Hepatic stellate cell (primary cell): Measurements from ENCODE around the gene PJA2.

ENCODE experiments used
- DNase-seq: peaks from one replicate; pipeline ENCODE4 v3.0.0; 2011; ENCODE audit warnings: low spot score

PJA2 gene

DNA sequence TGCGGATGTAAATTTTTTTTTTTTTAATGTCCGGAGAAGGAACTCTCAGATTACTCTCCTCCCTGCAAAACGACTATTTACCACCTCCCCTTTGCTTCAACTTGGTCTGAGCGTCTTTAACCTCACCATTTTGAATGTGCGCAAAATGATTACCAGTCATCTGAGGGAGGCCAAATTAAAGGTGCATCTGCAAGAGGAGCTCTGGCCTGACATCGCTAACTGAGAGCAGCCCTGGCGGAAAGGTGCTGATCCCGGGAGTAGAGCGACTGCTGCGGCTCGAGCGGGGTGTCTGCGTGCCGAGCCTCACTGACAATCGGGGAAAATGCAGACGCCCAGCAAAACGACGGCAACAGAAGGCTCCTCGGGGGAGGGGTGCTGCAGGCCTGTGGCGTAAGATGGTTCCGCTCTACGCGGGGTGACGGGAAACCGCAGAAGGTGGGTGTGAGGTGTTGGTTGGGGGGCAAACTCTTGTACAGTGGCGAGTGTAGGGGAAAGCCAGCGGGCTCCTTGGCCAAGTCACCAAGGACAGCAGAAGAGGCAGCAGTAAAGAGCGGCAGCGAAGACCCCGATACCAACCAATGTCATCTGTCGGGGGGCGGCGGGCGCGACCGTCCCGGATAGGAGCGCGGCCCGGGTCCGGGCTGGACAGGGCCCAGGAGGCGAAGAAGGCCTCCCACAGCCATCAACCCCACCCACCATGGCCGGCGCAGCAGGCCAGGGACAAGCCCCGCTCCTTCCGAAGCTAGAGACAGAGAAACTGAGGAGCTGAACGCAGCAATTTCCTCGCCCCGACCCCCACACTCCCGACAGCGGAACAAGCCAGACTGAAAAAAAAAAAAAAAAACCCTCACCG is 557 bp downstream of the PJA2 start:
- peak; percentile 58 for DNase-seq

DNA sequence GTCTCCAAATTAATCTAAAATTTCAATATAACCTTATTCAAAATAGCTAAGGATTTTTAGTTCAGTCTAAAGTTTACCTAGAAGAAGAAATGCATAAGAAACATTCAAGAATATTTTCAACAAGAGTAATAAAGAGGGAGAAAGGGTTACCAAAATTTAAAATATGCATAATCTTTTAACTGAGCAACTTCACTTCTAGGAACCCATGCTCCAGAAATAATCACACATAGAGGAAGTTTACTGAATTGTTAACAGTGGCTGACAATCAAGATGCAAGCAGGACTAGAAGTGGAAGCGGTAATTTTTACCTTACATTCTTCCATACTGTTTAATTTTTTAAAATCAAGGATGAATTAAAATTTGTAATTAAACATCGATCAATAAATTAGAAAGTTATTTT is 1.9 kb downstream of the PJA2 start:
- DNase-seq: no peak

DNA sequence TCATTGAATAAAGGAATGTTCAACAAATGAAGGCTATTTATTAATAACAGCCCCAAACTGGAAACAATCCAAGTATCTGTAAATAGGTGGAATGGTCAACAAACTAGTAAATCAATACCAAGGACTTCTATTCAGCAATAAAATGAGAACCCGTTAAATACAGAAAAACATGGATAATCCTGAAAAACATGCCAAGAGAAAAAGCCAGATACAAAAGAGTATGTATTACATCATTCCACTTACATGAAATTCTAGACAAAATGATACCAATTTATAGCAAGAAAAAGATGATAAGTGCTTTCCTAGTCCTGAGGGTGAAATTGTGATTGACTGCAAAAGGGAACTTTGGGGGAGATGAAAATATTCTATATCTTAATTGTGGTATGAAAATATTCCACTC is 3.1 kb downstream of the PJA2 start:
- no peak for DNase-seq

DNA sequence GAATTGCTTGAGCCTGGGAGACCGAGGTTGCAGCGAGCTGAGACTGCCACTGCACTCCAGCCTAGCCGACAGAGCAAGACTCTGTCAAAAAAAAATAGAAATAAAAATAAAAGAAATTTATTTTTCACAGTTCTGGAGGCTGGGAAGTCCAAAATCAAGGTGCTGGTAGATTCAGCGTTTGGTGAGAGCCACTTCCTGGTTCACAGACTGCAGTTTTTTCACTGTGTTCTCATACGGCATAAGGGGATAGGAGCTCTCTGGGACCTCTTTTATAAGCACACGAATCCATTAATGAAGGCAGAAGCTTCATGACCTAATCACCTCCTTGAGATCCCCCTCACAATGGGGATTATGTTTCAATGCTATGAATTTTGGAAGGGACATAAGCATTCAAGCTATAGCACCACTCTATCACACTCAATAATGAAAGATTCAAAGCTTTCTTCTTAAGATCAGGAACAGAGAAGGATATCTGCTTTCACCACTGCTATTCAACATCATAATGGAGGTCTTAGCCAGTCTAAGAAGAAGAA is 5.3 kb downstream of the PJA2 start:
- no peak for DNase-seq

DNA sequence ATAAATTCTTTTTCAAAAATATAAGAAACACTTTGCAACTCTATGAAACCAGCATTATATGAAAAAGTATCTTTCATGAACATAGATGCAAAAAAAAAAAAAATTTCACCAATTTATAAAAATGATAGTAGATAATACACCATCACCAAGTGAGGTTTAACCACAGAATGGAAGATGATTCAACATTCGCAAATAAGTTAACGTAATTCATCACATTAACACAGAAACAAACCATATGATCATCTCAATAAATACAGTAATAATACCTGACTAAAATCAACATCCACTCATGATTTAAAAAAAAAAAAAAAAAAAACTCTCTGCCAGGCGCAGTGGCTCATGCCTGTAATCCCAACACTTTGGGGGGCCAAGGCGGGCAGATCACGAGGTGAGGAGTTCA is 6.3 kb downstream of the PJA2 start:
- DNase-seq: no peak

DNA sequence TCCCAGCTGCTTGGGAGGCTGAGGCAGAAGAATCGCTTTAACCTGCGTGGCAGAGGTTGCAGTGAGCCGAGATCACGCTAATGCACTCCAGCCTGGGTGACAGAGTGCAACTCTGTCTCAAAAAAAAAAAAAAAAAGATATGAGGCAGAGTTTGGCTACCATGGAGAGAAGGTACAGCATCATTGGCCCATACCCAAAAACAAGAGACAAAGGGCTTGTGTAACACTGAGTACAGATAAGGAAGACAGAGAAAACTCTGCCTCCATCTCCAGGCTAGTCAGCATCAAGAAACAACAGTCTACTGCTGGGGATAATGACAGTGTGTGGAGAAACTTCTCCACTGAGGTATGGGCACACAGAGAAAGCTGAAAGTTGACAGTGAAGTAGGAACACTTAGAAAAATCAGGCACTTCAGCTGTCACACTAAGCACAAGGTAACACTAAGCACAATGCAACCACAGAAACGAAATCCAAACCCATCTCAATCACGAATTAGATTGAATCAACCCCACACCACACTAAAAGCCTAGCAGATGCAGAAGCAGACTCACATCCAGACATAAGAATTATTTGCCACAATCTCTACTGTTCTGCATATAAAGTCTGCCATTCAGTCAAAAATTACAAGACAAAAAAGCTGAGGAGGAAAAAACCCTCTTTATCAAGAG is 10.5 kb downstream of the PJA2 start:
- no peak for DNase-seq

DNA sequence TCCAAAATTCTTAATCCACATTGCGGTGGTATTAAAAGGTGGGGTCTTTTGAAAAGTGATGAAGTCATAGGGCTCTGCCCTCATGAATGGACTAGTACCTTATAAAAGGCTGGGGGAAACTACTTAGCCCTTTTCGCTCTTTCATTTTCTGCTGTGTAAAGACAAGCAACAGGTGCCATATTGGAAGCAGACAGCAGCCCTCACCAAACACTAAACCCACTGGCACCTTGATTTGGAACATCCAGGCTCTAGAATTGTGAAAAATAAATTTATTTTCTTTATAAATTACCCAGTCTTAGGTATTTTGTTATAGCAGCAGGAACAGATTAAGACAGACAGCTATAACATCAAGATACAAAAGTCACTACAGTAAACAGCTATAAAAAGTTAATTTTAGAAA is 12.8 kb downstream of the PJA2 start:
- no peak for DNase-seq

DNA sequence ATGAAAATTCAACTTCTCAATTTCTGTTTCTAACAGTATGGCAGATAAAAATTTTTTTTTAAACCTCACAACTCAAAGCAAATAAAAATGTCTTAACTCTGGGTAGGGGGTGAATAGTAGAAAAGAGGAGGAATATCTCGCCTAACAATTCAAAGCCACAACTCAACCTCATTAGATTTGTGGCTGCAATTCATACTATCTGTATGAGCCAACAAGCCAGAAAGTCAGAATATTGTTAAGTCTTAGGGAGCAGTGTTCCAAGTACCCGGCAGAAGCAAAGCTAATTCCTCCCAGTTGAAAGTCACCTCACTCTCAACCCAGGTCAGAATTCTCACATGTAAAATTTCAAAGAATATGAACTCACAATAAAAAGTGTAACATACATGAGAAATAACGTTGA is 15.0 kb downstream of the PJA2 start:
- no peak for DNase-seq

DNA sequence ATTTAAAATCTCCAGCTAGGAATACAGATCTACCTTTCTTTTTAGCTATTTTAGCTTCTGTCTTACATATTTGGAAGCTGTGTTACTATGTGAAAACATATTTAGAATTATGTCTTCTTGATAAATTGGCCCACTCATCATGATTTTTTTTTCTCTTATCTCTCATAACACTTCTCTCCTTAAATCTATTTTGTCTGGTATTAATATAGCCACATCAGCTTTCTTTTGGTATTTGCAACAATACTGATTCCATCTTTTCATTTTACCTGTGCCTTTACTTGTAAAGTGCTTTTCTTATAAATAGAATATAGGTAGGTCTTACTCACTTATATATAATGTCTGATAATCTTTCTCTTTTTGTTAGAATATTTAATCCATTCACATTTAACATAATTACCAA is 19.6 kb downstream of the PJA2 start:
- no peak for DNase-seq

DNA sequence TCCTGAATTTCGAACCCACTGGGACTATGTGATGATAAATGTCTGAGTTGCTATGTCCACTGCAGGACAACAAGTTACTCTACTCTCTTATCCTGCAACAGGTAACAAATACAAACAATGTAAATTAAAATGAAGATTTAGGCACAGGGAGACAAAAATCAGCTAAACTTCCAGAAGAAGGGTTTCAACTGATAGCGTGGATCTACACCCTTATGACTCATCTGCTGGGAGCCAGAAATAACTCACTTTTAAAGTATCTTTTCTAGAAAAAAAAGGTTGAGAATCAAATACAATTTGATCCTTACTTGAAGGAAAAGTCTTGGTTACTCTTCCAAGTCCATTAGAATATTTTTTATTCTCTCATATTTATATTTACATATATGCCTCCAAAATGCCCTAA is 21.4 kb downstream of the PJA2 start:
- peak; percentile 31 for DNase-seq

DNA sequence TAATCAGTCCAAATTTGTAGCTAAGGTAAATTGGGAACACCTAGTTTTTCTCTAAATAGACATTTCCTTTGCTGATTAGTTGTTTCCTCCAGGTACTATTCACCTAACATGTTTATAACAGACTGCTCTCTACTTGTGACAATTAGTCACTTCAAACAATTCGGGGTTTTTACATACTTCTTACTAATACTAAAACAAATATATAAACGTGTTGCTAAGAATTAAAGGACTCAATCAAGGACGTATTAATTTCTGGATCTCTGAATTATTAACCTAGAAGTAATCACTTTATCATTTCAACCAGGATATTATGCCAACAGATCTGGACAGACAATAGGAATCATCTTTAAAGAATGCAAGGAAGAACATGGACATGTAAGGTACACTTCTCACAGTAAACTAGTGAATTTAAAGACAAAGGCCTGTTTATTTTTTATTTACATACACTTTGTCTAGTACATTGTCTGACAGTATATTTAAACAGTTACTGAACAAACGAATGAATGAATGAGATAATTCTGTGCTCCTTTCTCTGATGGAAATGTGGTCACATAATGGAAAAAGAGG is 22.3 kb downstream of the PJA2 start:
- no peak for DNase-seq

DNA sequence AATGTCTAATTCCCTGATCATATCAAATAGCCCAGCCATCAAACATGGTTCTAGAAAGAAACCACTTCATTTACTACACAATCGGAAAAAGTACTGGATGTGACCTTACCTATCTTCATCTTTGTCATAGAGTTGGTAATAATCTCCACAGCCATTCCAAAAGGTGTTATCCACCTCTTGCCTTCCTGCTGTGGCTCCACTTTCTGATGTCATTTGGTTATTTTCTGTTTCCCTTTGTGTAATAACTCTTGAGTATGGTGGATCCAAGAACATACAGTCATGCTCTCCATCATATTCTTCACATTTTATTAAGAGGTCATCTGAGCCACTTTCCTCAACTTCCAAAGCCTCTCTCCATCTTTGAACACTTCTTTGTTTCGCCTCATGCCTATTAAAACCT is 31.7 kb downstream of the PJA2 start:
- DNase-seq: no peak

DNA sequence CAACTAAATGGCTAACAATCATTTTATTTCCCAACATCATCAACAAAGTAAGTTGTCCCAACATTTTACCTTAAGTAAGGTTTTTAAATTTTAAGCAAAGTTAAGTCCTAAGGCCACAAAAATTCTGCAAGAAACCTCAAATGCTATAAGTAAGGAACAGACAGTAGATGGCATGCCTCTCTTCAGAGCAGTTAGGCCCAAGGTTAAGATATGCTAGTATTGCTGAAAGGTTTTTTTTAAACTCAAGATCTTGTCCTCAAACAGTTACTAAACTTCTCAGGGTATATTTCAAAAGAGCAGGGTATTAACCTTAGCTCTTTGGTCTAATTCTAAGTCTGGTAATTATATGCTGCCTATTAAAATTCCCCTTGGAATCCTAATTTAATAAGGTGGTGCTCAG is 35.1 kb downstream of the PJA2 start:
- no peak for DNase-seq

DNA sequence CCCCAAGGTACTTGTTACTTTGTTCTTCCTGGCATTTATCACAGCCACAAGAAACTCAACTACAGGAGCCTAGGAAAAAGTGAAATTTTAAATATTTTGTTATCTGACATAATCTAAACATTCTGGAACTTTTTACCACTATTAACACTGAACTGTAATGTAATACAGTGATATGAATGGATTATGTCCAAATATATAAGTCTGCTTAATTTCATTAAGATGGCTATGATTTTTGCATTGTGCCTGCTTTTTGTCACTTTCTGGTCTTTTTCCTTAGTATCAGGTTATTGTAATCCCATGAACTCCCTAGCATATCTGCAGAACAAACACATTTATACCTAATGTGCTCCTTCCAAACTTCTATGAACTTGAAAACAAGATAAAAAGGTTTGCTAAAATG is 35.8 kb downstream of the PJA2 start:
- DNase-seq: no peak

DNA sequence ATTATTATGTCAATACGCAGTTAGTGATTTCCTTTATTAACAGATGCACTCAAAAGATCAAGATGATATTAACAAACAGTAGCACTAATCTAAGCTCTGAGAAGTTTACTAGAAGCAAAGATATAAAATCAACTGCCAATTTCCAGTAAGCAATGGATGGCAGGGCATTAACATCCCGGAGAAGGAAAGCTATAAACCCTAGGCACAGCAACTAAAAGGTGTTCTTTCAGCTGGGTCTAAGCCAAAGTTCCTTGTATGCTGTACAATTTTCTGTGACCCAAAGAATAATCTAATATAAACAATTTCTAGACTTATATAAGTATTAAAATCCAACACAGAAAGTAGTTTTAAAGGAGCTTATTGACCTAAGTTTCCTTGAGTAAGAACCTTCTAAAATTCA is 39.4 kb downstream of the PJA2 start:
- DNase-seq: no peak

DNA sequence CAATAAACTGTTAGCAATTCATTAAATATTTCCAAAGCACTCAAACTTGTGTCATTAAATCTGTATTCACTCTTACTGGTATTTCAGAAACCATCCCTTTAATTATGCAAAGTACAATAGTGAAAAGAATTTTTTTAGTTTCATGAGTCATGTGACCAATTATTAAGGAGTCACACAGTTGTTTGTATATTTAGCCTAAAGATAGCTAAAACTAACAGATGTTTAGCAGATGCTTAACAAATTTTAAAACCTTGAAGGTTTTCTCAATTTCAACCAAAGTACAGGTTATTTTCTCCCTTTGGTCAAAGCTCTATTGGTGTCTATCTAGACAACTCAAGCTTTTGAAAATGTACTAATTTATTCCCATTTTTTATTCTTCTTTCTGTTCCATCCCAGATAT is 44.1 kb downstream of the PJA2 start:
- no peak for DNase-seq

DNA sequence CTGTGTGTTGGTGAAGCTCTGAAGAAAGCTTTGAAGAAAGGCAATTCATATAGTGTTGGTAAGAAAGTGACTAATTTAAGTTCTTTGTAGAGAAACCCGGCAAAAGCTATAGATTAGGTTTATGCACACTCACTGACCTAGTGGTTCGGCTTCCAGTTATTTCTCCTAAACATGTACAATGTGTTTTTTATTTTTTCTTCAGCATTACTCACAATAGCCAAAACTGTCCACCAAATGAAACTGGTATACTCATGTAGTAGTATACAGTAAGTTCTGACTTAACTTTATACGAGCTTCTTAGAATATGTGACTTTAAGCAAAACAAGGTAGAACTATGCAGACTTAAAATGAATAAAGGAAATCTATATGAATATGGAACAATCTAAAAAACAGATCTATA is 44.8 kb downstream of the PJA2 start:
- DNase-seq: no peak

DNA sequence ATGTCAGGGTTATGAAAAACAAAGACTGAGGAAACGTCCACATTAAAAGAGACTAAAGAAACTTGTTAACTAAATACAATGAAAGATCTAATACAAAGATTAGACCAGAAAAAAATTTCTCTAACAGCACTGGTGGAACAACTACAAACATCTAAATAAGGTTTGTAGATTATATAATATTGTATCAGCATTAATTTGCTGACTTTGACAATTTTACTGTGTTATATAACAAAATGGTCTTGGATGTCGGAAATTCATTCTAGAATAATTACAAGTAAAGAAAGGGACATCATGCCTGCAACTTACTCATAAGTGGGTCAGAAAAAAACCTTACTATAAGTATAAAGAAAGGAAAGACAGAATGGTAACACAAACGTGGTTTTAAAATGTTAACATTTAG is 50.1 kb downstream of the PJA2 start:
- no peak for DNase-seq

DNA sequence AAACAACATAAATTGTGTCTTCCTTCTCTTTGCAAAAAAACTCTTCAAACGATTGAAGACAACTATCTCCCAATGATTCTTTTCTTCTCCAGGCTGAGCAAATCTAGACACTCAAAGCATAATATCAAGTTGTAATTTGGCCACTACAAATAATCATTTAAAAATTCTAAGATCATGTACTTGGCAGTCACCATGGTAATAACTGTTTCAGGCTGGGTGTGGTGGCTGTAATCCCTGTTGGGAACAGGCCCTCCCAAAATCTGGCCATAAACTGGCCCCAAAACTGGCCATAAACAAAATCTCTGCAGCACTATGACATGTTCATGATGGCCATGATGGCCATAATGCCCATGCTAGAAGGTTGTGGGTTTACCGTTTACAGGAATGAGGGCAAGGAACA is 52.0 kb downstream of the PJA2 start:
- no peak for DNase-seq

DNA sequence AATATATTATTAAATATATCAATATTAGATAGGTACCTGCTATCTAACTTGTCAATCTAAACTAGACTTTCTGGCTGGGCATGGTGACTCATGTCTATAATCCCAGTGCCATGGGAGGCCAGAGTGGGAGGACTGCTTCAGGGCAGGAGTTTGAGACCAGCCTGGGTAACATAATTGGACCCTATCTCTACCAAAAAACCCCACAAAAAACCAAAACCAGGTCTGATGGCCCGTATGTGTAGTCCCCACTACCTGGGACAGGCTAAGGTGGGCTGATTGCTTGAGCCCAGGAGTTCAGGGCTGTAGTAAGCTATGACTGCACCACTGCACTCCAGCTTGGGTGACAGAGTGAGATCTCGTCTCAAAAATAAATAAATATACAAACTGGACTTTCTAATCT is 55.0 kb downstream of the PJA2 start:
- DNase-seq: no peak

DNA sequence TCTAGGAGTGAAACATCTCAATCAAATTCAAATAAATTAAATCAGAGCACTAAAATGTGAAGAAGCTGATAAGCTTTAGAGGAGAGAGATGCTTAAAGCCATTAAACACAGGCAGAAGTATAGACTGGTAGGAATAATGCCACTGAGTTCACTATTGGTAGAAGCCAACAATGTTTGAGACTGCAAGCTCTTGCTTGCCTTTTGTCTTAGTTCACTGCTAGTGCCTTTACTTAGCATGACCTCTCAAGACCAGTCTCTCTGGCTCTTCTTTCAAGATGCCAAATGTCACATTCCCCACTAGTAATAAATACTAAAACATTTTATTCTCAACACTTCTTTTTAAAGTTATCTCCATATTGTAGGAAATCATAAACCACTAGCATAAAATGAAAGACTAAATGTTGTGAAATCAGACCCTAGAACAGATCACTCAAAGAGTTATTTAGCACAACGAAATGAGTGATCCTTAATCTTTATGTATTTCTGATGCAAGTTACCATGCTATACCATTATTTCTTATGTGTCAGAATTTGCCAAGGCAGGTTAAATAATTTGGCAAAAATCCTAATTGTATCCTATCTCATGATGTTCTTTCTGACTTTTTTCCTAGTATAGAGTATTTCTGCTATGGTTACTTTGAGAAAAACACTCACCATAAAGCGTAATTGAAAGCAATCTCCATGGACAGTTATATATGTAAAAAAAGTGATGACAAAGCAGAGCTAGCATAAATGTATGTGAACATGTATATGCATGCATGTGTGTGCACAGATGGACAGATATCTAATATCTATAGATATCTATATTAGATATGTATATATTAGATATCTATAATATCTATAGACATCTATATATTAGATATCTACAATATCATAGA is 57.5 kb downstream of the PJA2 start:
- no peak for DNase-seq

DNA sequence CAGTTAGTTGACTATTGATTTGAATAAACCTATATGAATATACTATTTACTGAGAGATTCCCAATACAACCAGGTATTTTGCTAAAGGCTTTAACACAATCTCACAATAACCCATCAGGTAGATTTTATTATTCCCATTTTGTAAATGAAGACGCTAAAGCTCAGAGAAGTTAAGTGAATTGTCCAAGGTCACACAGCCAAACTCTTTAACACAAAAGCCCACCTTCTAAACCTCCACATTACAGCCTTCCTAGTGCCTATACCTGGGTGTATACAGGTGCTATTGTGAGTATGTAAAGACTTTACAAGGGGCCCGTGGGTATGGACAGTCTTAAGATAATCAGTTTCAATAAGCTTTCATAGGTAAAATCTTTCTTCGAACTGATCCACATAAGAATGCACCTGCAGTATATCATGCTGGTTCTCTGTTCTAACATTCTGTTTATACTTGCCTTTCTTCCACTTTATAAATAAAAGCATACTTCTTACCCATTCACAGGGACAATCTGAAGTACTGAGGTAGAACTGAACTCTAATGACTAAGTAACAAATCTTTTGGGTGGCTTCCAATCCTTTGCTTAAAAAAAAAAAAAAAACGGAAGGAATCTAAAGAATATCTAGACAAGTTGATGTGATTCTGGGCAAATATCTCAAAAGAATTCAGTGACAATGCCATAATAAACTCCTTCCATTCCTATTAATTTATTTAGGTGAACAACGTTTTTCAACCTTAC is 59.1 kb downstream of the PJA2 start:
- no peak for DNase-seq
